Prostate gland (tissue), 2 donors: ENCODE results near the gene SERPINE2.

ENCODE experiments used
- POLR2A ChIP-seq: fragments of 450-650 bp; IDR thresholded peaks from one replicate; pipeline ENCODE4 v1.6.1; 2016; ENCODE audit warnings: antibody characterized with exemption, mild to moderate bottlenecking
- TF ChIP-seq, protein P1 (sequence below), 4 experiments: fragments of 200-600 bp in 2 of 4; fragments of 450-650 bp in 2 of 4; sonication (generic) in 2 of 4; IDR thresholded peaks; 1 replicate in 3 of 4; 2 replicates in 1 of 4; pipeline ENCODE4 v1.5.1; 2016 to 2019; ENCODE audit warnings: antibody characterized with exemption in 4 of 4, mild to moderate bottlenecking in 2 of 4, moderate library complexity in 2 of 4

DNA sequence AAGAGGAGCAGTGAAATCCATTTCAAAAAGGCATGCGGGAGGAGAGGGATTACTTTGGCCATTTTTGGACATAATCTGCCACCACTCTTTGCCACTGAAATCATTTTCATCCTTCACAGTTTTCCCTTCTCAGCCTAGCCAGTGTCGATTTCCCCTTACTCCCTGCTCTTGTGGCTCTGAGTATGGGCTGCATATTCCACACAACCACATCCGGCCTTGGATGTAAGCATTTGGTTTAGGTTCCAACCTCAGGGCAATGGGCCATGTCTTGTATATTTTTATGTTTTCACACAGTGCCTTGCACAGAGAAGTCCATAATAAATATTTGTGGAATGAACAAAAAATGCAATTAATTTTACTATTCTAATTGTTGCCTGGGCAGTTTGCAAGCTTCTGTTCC, 7.7 kb upstream of the SERPINE2 start:
- TF ChIP-seq, protein P1, sequence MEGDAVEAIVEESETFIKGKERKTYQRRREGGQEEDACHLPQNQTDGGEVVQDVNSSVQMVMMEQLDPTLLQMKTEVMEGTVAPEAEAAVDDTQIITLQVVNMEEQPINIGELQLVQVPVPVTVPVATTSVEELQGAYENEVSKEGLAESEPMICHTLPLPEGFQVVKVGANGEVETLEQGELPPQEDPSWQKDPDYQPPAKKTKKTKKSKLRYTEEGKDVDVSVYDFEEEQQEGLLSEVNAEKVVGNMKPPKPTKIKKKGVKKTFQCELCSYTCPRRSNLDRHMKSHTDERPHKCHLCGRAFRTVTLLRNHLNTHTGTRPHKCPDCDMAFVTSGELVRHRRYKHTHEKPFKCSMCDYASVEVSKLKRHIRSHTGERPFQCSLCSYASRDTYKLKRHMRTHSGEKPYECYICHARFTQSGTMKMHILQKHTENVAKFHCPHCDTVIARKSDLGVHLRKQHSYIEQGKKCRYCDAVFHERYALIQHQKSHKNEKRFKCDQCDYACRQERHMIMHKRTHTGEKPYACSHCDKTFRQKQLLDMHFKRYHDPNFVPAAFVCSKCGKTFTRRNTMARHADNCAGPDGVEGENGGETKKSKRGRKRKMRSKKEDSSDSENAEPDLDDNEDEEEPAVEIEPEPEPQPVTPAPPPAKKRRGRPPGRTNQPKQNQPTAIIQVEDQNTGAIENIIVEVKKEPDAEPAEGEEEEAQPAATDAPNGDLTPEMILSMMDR (IDR thresholded peaks at IDR 0.05): no peak
- TF ChIP-seq POLR2A: no peak
